ENCODE results near the gene RALGAPA2.

The RALGAPA2 gene

GRCh38 chr20:20720158-20720557 lies 7.7 kb upstream of the RALGAPA2 start:
- no peak for TF ChIP-seq CTCF (IDR thresholded peaks at IDR 0.05; ENCODE audit: low read depth, low read length)
- no peak for DNase-seq (ENCODE audit: extremely low read depth, low read depth)

GRCh38 chr20:20719411-20719810 lies 7.0 kb upstream of the RALGAPA2 start:
- TF ChIP-seq CTCF (IDR thresholded peaks at IDR 0.05; ENCODE audit: low read depth, low read length): no peak
- no peak for DNase-seq (ENCODE audit: extremely low read depth, low read depth)

GRCh38 chr20:20713244-20713765 lies 861 bp upstream of the RALGAPA2 start:
- DNase-seq (ENCODE audit: extremely low read depth, low read depth): no peak
- TF ChIP-seq CTCF (IDR thresholded peaks at IDR 0.05; ENCODE audit: low read depth, low read length): no peak

GRCh38 chr20:20712004-20712473 lies 405 bp downstream of the RALGAPA2 start:
- no peak for TF ChIP-seq CTCF (IDR thresholded peaks at IDR 0.05; ENCODE audit: low read depth, low read length)
- no peak for DNase-seq (ENCODE audit: extremely low read depth, low read depth)

DNA sequence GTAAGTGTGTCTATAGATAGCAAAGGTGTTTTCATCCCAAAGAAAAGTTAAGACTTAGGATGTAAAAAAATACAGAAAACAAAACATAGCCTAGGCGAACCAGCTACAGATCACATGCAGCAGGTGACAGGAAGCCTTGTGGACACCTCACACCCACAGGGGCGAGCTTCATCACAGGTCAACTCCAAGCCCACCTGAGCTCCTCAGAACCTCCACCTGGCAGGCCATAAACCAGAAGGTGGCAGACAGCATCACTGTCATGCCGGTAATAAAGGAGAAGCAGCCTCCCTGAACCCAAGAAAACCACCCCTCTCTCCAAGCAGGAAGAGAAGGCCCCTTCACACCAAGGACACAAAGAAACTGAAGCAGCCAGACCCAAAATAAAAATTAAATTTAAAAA lies 1.0 kb downstream of the RALGAPA2 start:
- DNase-seq (ENCODE audit: extremely low read depth, low read depth): no peak
- TF ChIP-seq CTCF (IDR thresholded peaks at IDR 0.05; ENCODE audit: low read depth, low read length): no peak

GRCh38 chr20:20710443-20711315 lies 1.8 kb downstream of the RALGAPA2 start:
- no peak for DNase-seq (ENCODE audit: extremely low read depth, low read depth)
- no peak for TF ChIP-seq CTCF (IDR thresholded peaks at IDR 0.05; ENCODE audit: low read depth, low read length)

DNA sequence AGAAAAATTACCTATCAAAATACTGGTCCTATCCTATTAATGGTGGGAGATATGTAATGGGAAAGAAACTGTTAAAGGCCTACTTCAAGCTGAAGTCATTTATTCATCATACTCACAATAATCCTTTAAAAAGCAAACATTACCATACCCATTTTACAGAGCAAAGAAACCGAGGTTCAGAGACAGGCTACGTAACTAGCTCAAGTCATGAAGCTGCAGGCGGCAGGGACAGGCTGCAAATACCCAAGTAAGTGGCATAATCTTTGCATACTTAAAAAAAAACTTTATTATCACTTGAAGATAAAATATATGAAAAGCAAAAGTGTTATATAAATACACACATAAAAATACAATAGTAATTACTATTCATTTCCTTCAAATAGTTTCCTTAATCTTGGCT lies 2.6 kb downstream of the RALGAPA2 start:
- no peak for DNase-seq (ENCODE audit: extremely low read depth, low read depth)
- no peak for TF ChIP-seq CTCF (IDR thresholded peaks at IDR 0.05; ENCODE audit: low read depth, low read length)
